Gastrocnemius medialis (tissue), 4 donors: ENCODE results near the gene ZBTB20. TPM values are rescaled to one million over a fixed set of nuclear protein-coding genes. Genes with fewer than 3 reads are reported as not detected.

Experiments used
- ATAC-seq, 2 donors: fragments of 150-250 bp; one replicate each; pipeline ENCODE4 v1.9.1; 2016
- DNase-seq, 2 donors: peaks; one replicate each; pipeline ENCODE4 v3.0.0-alpha.2; 2019
- H3K27ac ChIP-seq, 4 donors: fragments of 200-600 bp; sonication (generic); 1 replicate in 1 of 4; 2 replicates in 3 of 4; pipeline ENCODE4 v1.5.1; 2016 to 2018; ENCODE audit warnings: mild to moderate bottlenecking in 2 of 4, moderate library complexity in 1 of 4
- H3K27me3 ChIP-seq, 3 donors: fragments of 200-600 bp; sonication (generic) in 2 of 3; 1 replicate in 1 of 3; 2 replicates in 2 of 3; pipeline versions ENCODE4 v1.5.1 to v1.6.0; 2016 to 2019; ENCODE audit warnings: mild to moderate bottlenecking in 1 of 3, moderate library complexity in 1 of 3
- H3K36me3 ChIP-seq, 2 donors: fragments of 200-600 bp; sonication (generic) in 1 of 2; one replicate each; pipeline ENCODE4 v1.5.1; 2017 to 2018
- H3K4me1 ChIP-seq, 2 donors: fragments of 200-600 bp; sonication (generic) in 1 of 2; one replicate each; pipeline ENCODE4 v1.5.1; 2016 to 2017; ENCODE audit warnings: mild to moderate bottlenecking in 2 of 2
- H3K4me3 ChIP-seq, 4 donors: fragments of 200-600 bp; sonication (generic) in 3 of 4; 1 replicate in 1 of 4; 2 replicates in 3 of 4; pipeline ENCODE4 v1.5.1; 2016 to 2019; ENCODE audit warnings: mild to moderate bottlenecking in 2 of 4
- H3K9me3 ChIP-seq, 3 donors: fragments of 200-600 bp; sonication (generic) in 2 of 3; 1 replicate in 1 of 3; 2 replicates in 2 of 3; pipeline ENCODE4 v1.5.1; 2016 to 2019
- POLR2A ChIP-seq, 2 donors: fragments of 450-650 bp; IDR thresholded peaks; one replicate each; pipeline ENCODE4 v1.6.1; 2017; ENCODE audit warnings: antibody characterized with exemption in 2 of 2, mild to moderate bottlenecking in 2 of 2, moderate library complexity in 2 of 2
- in situ Hi-C, 4 donors: fragments of 200-750 bp; cut with MboI; loops; one replicate each; pipeline versions ENCODE4 v1.15.0 to v1.8.0; 2017; ENCODE audit warnings: low sequenced_read_pairs in 4 of 4
- intact Hi-C: fragments of 100-400 bp; cut with DNase I; formaldehyde crosslinking; loops from one replicate; pipeline ENCODE4 v1.15.1; 2023; ENCODE audit warnings: low total_unique reads
- total RNA-seq, 4 donors: library from RNA; depleted of rRNA; stranded (reverse); fragments of >200 nt; gene quantifications; one replicate each; pipeline versions ENCODE4 v1.1.0 to v1.2.3, GENCODE V29; 2016
- TF ChIP-seq, protein P1 (sequence below), 5 experiments: fragments of 450-650 bp in 3 of 5; fragments of 200-600 bp in 2 of 5; sonication (generic) in 2 of 5; IDR thresholded peaks in 4 of 5; conservative IDR thresholded peaks in 1 of 5; 1 replicate in 4 of 5; 2 replicates in 1 of 5; pipeline ENCODE4 v1.5.1; 2016 to 2019; ENCODE audit warnings: antibody characterized with exemption in 5 of 5, mild to moderate bottlenecking in 3 of 5, moderate library complexity in 3 of 5

Gene ZBTB20
- total RNA-seq, 4 donors from 2014 or later: 47.6 to 86.5 (median 69.0) TPM

GRCh38 chr3:114293838-114294535 is 853.1 kb downstream of the ZBTB20 start, which contains the start of gene TIGIT:
Gene TIGIT (plus strand): TSS chr3:114294028. CDS start chr3:114294062, 34 bp downstream.
- intact Hi-C loops: no loop called here
- ATAC-seq (no peak), DNase-seq (no peak)
- in situ Hi-C loops: no loop called here
- Histone ChIP-seq H3K27me3 (no peaks in the 10 kb centered on the region), H3K36me3 (no peaks in the 10 kb centered on the region), H3K4me1 (no peaks in the 10 kb centered on the region), H3K9me3 (no peaks in the 10 kb centered on the region), H3K4me3 (no peak within 1 kb of the TSS), H3K27ac (no peak within 1 kb of the TSS)
- TF ChIP-seq POLR2A (IDR thresholded peaks at IDR 0.05): no peak
- TF ChIP-seq, protein P1, sequence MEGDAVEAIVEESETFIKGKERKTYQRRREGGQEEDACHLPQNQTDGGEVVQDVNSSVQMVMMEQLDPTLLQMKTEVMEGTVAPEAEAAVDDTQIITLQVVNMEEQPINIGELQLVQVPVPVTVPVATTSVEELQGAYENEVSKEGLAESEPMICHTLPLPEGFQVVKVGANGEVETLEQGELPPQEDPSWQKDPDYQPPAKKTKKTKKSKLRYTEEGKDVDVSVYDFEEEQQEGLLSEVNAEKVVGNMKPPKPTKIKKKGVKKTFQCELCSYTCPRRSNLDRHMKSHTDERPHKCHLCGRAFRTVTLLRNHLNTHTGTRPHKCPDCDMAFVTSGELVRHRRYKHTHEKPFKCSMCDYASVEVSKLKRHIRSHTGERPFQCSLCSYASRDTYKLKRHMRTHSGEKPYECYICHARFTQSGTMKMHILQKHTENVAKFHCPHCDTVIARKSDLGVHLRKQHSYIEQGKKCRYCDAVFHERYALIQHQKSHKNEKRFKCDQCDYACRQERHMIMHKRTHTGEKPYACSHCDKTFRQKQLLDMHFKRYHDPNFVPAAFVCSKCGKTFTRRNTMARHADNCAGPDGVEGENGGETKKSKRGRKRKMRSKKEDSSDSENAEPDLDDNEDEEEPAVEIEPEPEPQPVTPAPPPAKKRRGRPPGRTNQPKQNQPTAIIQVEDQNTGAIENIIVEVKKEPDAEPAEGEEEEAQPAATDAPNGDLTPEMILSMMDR (IDR thresholded peaks at IDR 0.05 in 4 of 5, conservative IDR thresholded peaks at IDR 0.05 in 1 of 5): no peak

DNA sequence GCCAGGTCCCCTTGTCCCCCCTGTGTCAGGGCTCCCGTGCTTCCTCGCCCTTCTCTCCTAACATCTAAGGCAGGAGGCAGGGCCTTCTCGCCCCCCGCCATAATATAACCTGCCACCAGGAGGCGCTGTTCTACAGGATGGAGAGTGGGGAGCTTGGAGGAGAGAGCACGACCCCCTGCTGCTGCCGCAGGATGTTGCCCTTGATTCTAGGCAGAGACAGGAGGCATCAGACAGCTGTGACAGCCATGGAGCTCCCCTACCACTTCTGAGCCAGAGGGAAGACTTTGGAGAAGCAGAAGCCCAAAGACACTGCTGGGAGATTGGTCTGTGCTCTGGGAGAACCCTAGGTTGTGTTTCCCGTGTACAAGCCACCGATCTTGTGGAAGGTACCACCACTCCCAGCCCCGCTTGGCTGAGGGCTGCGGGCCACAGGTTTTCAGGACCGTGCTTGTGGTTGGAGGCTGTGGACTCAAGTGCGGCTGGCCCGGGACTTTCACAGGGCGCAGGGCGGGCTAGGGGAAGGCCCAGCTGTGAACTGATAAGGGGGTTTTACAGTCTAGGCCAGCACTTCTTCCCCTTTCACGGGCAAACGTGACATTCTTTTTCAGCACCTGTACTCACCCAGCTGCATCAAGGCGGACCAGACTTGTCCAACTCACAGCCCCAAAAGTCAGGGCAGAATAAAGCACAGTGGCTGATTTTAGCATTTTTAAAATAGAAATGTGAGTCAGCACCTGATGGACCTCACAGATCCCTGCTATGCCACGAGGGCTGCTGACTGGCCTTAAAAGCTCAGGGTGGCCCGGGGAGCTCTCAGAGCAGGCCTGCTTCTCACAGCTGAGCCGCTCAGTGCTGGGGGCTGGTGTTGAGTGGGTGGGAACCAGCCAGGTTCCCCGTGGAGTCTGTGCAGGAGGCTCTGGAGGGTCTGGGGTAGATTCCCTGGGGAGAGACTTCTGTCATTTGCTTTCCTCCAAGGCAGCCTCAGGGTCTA is 855.9 kb downstream of the ZBTB20 start:
- TF ChIP-seq POLR2A (IDR thresholded peaks at IDR 0.05): no peak
- TF ChIP-seq, protein P1 (IDR thresholded peaks at IDR 0.05 in 4 of 5, conservative IDR thresholded peaks at IDR 0.05 in 1 of 5): peak; percentile 47 to 71 (median 65)
- intact Hi-C loops: no loop called here
- H3K27ac ChIP-seq: no peak overlapping the region
- no peak overlapping the region for H3K4me3 ChIP-seq
- no peaks in the 10 kb centered on the region for H3K36me3 ChIP-seq
- no peaks in the 10 kb centered on the region for H3K27me3 ChIP-seq
- peak in 1 of 2 donors; percentile 30 for ATAC-seq
- H3K4me1 ChIP-seq: no peaks in the 10 kb centered on the region
- H3K9me3 ChIP-seq: no peaks in the 10 kb centered on the region
- peak in 1 of 2 donors; percentile 27 for DNase-seq
- in situ Hi-C loops: no loop called here

DNA sequence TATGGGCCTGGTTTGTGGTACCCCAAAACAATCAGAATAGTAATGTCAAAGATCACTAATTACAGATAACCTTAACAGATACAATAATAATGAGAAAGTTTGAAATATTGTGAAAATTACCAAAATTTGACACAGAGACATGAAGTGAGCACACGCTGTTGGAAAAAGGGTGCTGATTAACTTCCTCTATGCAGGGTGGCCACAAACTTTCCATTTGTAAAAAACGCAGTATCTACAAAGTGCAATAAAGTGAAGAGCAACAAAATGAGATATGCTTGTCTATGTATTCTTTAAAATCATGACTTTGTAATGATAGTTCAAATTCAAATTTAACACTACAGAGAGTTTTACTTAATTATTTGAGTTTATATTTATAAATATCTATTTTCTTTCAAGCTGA is 860.8 kb downstream of the ZBTB20 start:
- no peaks in the 10 kb centered on the region for H3K27me3 ChIP-seq
- intact Hi-C loops: no loop called here
- H3K4me1 ChIP-seq: no peaks in the 10 kb centered on the region
- no peak for TF ChIP-seq POLR2A (IDR thresholded peaks at IDR 0.05)
- ATAC-seq: no peak
- DNase-seq: no peak
- no peak overlapping the region for H3K4me3 ChIP-seq
- no peak overlapping the region for H3K27ac ChIP-seq
- no peaks in the 10 kb centered on the region for H3K36me3 ChIP-seq
- in situ Hi-C loops: no loop called here
- no peaks in the 10 kb centered on the region for H3K9me3 ChIP-seq

DNA sequence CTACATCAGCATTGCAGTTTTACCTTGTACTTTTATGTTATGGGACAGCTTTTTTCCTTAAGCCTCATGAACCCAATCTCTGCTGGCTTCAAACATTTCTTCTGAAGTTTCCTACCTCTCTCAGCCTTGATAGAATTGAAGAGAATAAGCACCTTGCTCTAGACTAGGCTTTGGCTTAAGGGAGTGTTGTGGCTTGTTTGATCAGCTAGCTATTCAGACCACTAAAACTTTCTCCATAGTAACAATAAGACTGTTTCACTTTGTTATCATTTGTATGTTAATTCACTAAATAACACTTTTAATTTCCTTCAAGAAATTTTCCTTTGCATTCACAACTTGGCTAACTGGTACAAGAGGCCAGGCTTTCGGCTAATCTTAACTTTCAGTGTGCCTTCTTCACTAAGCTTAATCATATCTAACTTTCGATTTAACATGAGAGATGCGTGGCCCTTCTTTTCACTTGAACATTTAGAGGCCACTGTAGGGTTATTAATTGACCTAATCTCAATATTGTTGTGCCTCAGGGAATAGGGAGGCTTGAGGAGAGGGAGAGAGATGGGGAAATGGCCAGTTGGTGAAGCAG is 861.3 kb downstream of the ZBTB20 start:
- Histone ChIP-seq H3K27me3 (no peaks in the 10 kb centered on the region), H3K4me3 (no peak overlapping the region), H3K36me3 (no peaks in the 10 kb centered on the region), H3K9me3 (no peaks in the 10 kb centered on the region), H3K27ac (no peak overlapping the region), H3K4me1 (no peaks in the 10 kb centered on the region)
- intact Hi-C loops (no loop called here), in situ Hi-C loops (no loop called here)
- ATAC-seq (no peak), DNase-seq (no peak)
- TF ChIP-seq, protein P1 (IDR thresholded peaks at IDR 0.05 in 4 of 5, conservative IDR thresholded peaks at IDR 0.05 in 1 of 5): no peak
- no peak for TF ChIP-seq POLR2A (IDR thresholded peaks at IDR 0.05)

DNA sequence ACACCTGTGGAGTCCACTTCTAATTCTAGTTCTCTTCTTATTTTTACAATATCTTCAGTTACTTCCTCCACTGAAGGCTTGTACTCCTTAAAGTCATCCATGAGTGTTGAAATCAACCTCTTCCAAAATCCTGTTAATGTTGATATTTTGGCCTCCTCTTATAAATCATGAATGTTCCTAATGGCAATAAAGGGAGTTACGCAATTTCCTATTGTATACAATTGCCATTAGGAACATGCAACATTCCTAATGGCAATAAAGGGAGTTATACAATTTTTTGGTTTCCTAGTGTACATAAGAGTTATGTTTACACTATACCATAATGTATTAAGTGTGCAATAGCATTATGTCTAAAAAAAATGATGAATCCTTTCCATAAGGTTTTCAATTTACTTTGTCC is 862.4 kb downstream of the ZBTB20 start:
- H3K9me3 ChIP-seq: no peaks in the 10 kb centered on the region
- ATAC-seq (no peak), DNase-seq (no peak)
- TF ChIP-seq POLR2A (IDR thresholded peaks at IDR 0.05): no peak
- TF ChIP-seq, protein P1 (IDR thresholded peaks at IDR 0.05 in 4 of 5, conservative IDR thresholded peaks at IDR 0.05 in 1 of 5): no peak
- no peaks in the 10 kb centered on the region for H3K4me1 ChIP-seq
- H3K27ac ChIP-seq: no peak overlapping the region
- in situ Hi-C loops (no loop called here), intact Hi-C loops (no loop called here)
- H3K27me3 ChIP-seq: no peaks in the 10 kb centered on the region
- no peak overlapping the region for H3K4me3 ChIP-seq
- no peaks in the 10 kb centered on the region for H3K36me3 ChIP-seq
